ENCODE measurements around the gene KRT78.

The KRT78 gene

GRCh38 chr12:52812073-52812400, 36.8 kb downstream of the KRT78 start:
- DNase-seq (ENCODE audit: low spot score): no peak

- DNase-seq (ENCODE audit: low spot score): no peak
Measured at GRCh38 chr12:52811191-52812072, 37.4 kb downstream of the KRT78 start.

GRCh38 chr12:52810554-52810953, 38.2 kb downstream of the KRT78 start:
- DNase-seq (ENCODE audit: low spot score): no peak

GRCh38 chr12:52809166-52809565, 39.6 kb downstream of the KRT78 start:
- no peak for DNase-seq (ENCODE audit: low spot score)

GRCh38 chr12:52808573-52809160, 40.1 kb downstream of the KRT78 start:
- no peak for DNase-seq (ENCODE audit: low spot score)

- no peak for DNase-seq (ENCODE audit: low spot score)
Measured at GRCh38 chr12:52807544-52808470, 41.0 kb downstream of the KRT78 start.

- no peak for DNase-seq (ENCODE audit: low spot score)
Measured at GRCh38 chr12:52806821-52807543, 41.8 kb downstream of the KRT78 start.

- no peak for DNase-seq (ENCODE audit: low spot score)
Measured at GRCh38 chr12:52806169-52806811, 42.5 kb downstream of the KRT78 start.

GRCh38 chr12:52805739-52806138, 43.1 kb downstream of the KRT78 start:
- DNase-seq (ENCODE audit: low spot score): no peak

DNA sequence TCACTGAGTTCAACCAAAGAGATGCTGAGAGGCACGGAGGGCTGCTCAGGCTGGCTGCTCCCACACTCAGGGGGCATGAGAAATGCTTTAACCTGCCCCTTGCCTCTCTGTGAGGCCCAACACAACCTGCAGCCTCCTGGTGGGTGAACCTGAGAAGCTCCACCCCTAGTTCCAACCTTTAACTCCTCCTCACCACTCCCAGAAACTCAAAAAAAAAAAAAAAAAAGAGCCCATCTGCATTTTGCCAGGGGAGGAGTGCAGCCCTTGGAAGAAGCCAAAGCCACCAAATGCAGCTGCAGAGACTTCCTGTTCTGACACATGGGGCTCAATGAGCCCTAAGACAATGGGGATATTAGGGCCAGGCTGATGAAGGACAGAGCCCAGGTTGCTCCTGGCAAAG, 43.8 kb downstream of the KRT78 start:
- no peak for DNase-seq (ENCODE audit: low spot score)

GRCh38 chr12:52802442-52802841, 46.4 kb downstream of the KRT78 start:
- DNase-seq (ENCODE audit: low spot score): no peak

GRCh38 chr12:52801773-52802172, 47.0 kb downstream of the KRT78 start:
- no peak for DNase-seq (ENCODE audit: low spot score)

DNA sequence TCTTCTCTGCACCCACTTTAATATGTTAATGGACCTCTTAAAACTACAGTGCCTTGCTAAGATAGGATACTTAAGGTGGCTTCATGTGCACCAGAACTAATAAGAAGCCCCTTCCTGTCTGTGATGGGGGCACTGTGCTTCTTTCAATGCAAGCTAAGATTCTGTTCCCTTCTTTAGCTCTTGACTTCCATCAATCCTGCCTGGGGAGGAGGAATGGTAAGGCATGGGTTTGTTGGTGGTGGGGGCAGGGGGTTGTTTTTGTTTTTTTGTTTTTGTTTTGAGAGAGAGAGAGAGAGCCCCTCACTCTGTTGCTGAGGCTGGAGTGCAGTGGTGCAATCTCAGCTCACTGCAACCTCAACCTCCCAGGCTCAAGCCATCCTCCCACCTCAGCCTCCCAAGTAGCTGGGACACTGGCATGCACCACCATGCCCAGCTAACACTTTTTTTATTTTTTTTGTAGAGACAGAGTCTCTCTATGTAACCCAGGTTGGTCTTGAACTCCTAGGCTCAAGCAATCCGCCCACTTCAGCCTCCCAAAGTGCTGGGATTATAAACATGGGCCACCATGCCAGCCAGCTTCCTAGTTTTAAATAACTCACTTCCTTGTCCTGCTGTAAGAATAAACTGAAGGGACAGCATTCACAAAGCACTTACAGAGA, 48.4 kb downstream of the KRT78 start:
- no peak for DNase-seq (ENCODE audit: low spot score)

DNA sequence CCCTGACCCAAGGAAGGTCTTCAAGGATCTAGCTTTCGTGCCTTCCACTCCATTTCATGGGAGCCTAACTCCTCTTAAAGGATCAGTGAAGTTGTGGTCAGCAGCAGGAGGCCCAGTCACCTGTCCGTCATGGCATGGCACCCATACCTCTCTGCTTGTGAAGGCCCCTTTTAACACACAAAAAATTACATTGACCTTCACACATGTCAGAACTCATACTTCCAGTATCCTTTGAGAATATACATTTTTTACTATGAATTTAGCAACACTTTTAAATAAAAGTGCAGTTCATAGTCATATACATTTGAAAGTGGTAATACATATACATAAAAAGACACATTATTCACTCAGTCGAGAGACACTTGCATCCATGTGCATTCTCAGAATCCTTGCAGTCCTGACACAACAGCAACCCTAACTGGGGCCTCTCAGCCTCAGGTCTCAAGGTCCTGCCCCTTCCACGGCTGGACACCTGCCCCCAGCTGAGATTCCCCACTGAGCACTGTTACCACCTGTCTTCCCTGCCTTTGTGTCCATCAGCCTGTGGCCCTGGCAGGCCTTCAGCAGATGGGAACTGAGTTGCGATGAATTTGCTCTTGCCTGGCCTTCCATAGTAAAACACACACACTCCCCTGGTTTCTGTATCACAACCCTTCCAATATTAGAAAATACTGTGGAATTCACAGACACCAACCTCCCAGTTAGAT, 49.1 kb downstream of the KRT78 start:
- DNase-seq (ENCODE audit: low spot score): no peak

GRCh38 chr12:52798671-52799504, 49.9 kb downstream of the KRT78 start:
- no peak for DNase-seq (ENCODE audit: low spot score)

DNA sequence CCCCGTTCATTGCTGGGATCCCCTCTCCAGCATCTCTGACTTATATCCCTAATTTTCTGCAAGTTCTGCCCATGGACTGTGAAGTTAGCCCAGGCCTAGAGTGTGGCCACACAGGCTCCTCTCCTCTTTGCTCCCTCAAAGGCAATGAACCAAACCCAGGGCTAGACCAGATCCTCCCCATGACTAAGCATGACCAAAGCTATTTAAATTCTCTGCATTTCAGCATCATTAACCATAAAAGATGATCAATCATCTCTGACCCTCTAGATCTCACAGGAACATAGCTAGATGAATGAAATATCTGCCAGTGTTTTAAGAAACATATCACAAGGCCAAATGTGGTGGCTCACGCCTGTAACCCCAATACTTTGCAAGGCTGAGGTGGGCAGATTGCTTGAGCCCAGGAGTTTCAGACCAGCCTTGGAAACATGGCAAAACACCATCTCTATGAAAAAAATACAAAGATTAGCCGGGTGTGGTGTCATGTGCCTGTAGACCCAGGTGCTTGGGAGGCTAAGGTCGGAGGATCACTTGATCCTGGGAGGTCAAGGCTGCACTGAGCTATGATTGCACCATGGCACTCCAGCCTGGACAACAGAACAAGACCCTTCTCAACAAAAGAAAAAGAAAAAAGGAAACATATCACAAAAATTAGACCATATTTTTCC, 50.7 kb downstream of the KRT78 start:
- DNase-seq (ENCODE audit: low spot score): no peak

- no peak for DNase-seq (ENCODE audit: low spot score)
Measured at GRCh38 chr12:52797529-52797894, 51.3 kb downstream of the KRT78 start.

GRCh38 chr12:52796839-52797528, 51.8 kb downstream of the KRT78 start:
- DNase-seq (ENCODE audit: low spot score): no peak

Measured in Ammon's horn (tissue), 1 donor.